Fibroblast of skin of left quadriceps (primary cell): ENCODE measurements around the gene ELP4.
"Not testable (repeated sequence)": the region's sequence is repeated elsewhere in the genome, so short reads cannot be mapped to it uniquely, and the experiment has no call there.

Experiments used
- DNase-seq, 2 experiments: peaks; one replicate each; pipeline ENCODE4 v3.0.0-alpha.2; 2013; ENCODE audit warnings: low read depth in 2 of 2

Gene ELP4

GRCh38 chr11:31706357-31706756, 196.8 kb downstream of the ELP4 start:
- DNase-seq = no peak

GRCh38 chr11:31711137-31711536, 201.6 kb downstream of the ELP4 start:
- DNase-seq = no peak

- DNase-seq = no peak
Measured at GRCh38 chr11:31712851-31713250, 203.3 kb downstream of the ELP4 start.

- DNase-seq = no peak
Measured at GRCh38 chr11:31714840-31715239, 205.3 kb downstream of the ELP4 start.

GRCh38 chr11:31720225-31720624, 210.7 kb downstream of the ELP4 start:
- no peak for DNase-seq

- no peak for DNase-seq
Measured at GRCh38 chr11:31720671-31721365, 211.3 kb downstream of the ELP4 start.

- no peak for DNase-seq
Measured at GRCh38 chr11:31722754-31723153, 213.2 kb downstream of the ELP4 start.

GRCh38 chr11:31725176-31725575, 215.6 kb downstream of the ELP4 start:
- no peak for DNase-seq

GRCh38 chr11:31728432-31728831, 218.9 kb downstream of the ELP4 start:
- no peak for DNase-seq

GRCh38 chr11:31740131-31740530, 230.6 kb downstream of the ELP4 start:
- DNase-seq = no peak

GRCh38 chr11:31740731-31741368, 231.3 kb downstream of the ELP4 start:
- not testable (repeated sequence) for DNase-seq

- DNase-seq = no peak
Measured at GRCh38 chr11:31747581-31747980, 238.0 kb downstream of the ELP4 start.

- no peak for DNase-seq
Measured at GRCh38 chr11:31757260-31757835, 247.8 kb downstream of the ELP4 start.

GRCh38 chr11:31761636-31762035, 252.1 kb downstream of the ELP4 start:
- DNase-seq = no peak

- no peak for DNase-seq
Measured at GRCh38 chr11:31763296-31763695, 253.7 kb downstream of the ELP4 start.

- no peak for DNase-seq
Measured at GRCh38 chr11:31764261-31764660, 254.7 kb downstream of the ELP4 start.

- no peak for DNase-seq
Measured at GRCh38 chr11:31764766-31765165, 255.2 kb downstream of the ELP4 start.

- no peak for DNase-seq
Measured at GRCh38 chr11:31767066-31767465, 257.5 kb downstream of the ELP4 start.

- no peak for DNase-seq
Measured at GRCh38 chr11:31767685-31768084, 258.1 kb downstream of the ELP4 start.

GRCh38 chr11:31768749-31769640, 259.4 kb downstream of the ELP4 start:
- no peak for DNase-seq

GRCh38 chr11:31770011-31770700, 260.6 kb downstream of the ELP4 start:
- DNase-seq = no peak

GRCh38 chr11:31772412-31772811, 262.8 kb downstream of the ELP4 start:
- no peak for DNase-seq
